Heart left ventricle (tissue), 16 donors: Measurements from ENCODE around the gene CBX8. TPM values are rescaled to one million over a fixed set of nuclear protein-coding genes. Genes with fewer than 3 reads are reported as not detected.
A peak's percentile ranks its signal among the peaks of the same experiment; 100 is the strongest.

Experiments
- ATAC-seq, 4 donors: fragments of 200-7000 bp; cut with Tn5 transposase; one replicate each; pipeline ENCODE4 v1.9.1; 2020 to 2022; ENCODE audit warnings: moderate library complexity in 4 of 4, mild to moderate bottlenecking in 3 of 4, moderate number of reproducible peaks in 1 of 4
- DNase-seq, 5 donors: peaks; one replicate each; pipeline ENCODE4 v3.0.0-alpha.2; 2020
- H3K27ac ChIP-seq, 12 donors: fragments of 200-600 bp; sonication (generic) in 4 of 12; one replicate each; pipeline versions ENCODE4 v1.5.0 to v1.8.0; 2016 to 2022; ENCODE audit warnings: mild to moderate bottlenecking in 2 of 12
- H3K27me3 ChIP-seq, 9 donors: fragments of 200-600 bp; sonication (generic) in 2 of 9; one replicate each; pipeline versions ENCODE4 v1.5.1 to v1.8.0; 2016 to 2022; ENCODE audit warnings: mild to moderate bottlenecking in 3 of 9
- H3K36me3 ChIP-seq, 9 donors: fragments of 200-600 bp; sonication (generic) in 2 of 9; one replicate each; pipeline versions ENCODE4 v1.5.0 to v1.8.0; 2018 to 2022; ENCODE audit warnings: mild to moderate bottlenecking in 2 of 9
- H3K4me1 ChIP-seq, 12 donors: fragments of 200-600 bp; sonication (generic) in 4 of 12; one replicate each; pipeline versions ENCODE4 v1.5.0 to v1.8.0; 2016 to 2022; ENCODE audit warnings: mild to moderate bottlenecking in 3 of 12
- H3K4me3 ChIP-seq, 12 donors: fragments of 200-600 bp; sonication (generic) in 4 of 12; one replicate each; pipeline versions ENCODE4 v1.5.0 to v1.8.0; 2017 to 2022; ENCODE audit warnings: mild to moderate bottlenecking in 9 of 12, moderate library complexity in 4 of 12
- H3K9me3 ChIP-seq, 12 donors: fragments of 200-600 bp; sonication (generic) in 4 of 12; one replicate each; pipeline versions ENCODE4 v1.5.0 to v1.8.0; 2016 to 2022; ENCODE audit warnings: mild to moderate bottlenecking in 1 of 12
- CTCF ChIP-seq, 12 donors: fragments of 200-600 bp; sonication (generic) in 4 of 12; IDR thresholded peaks; one replicate each; pipeline versions ENCODE4 v1.5.0 to v1.8.0; 2018 to 2022; ENCODE audit warnings: antibody characterized with exemption in 12 of 12, mild to moderate bottlenecking in 5 of 12
- POLR2A ChIP-seq, 2 donors: fragments of 450-650 bp; IDR thresholded peaks; one replicate each; pipeline ENCODE4 v1.6.1; 2017; ENCODE audit warnings: antibody characterized with exemption in 2 of 2, mild to moderate bottlenecking in 2 of 2, moderate library complexity in 2 of 2
- WGBS, 4 donors: extraction: QIAGEN DNeasy Blood & Tissue Kit in 2 of 4; methylation state at CpG; one replicate each; pipeline versions ENCODE4 v1.1.5 to v1.1.7; 2013 to 2018; 5-methylcytosine and 5-hydroxymethylcytosine counted together
- intact Hi-C, 10 donors: fragments of 100-400 bp; cut with DNase I; formaldehyde crosslinking; loops; one replicate each; pipeline versions ENCODE4 v1.11.1 to v1.14.2; 2022
- polyA plus RNA-seq, 2 donors: library from polyadenylated mRNA; stranded (reverse); fragments of 200-250 nt; gene quantifications; one replicate each; pipeline ENCODE4 v1.2.3, GENCODE V29; 2013
- total RNA-seq, 9 donors: library from RNA; depleted of rRNA in 2 of 9; stranded (reverse); fragments of >200 nt in 2 of 9; fragmentation: NEBNext Ultra II Directional in 3 of 9; extraction: Animal tissue kit (Norgen Biotek cat#: 25700) in 3 of 9; gene quantifications; one replicate each; pipeline versions ENCODE4 v1.1.0 to v1.2.4, GENCODE V29; 2016 to 2023
- donor health status: ischemic (EF 13 %, LVEDD 7.1; RV severe dilation, severe dysfunction).
- donor health status: healthy with polysubstance abuse.
- donor health status: DM: no; HTN: yes; CAD: no.
- donor health status: DM: no; HTN: no; CAD: no.
- donor health status: ischemic (EF 25% LVEDD 6.9; RV normal size, moderate dysfunction).
- donor health status: ischemic (EF 25% LVEDD 5.7; RV mildly dilated, moderate dysfunction).
- donor health status: healthy.
- donor health status: DM: yes; HTN: yes; CAD: no.
- donor health status: ischemic (EF 35%, LVEDD 5.7; RV mildly dilated, moderate dysfunction).
- donor health status: nonischemic (EF 11% LVEDD 7.7; RV severe dilation, severe dysfunction).
- donor health status: DM: yes; HTN: yes; CAD: no.
- donor health status: PGD.
- donor health status: ischemic (EF 29% LVEDD 5.4; RV normal size, mild dysfunction).
- donor health status: nonischemic (EF 23%, LVEDD 6.1; RV moderate dilation, normal function).

Gene CBX8
- total and polyA plus RNA-seq, 11 donors: 1.5 to 9.2 (median 5.1) TPM

- peak in 1 of 4 donors; percentile 19 for ATAC-seq
- Histone ChIP-seq H3K4me1 (peaks cover 0 to 25% (median 8%) of the 10 kb centered on the region in 12 donors), H3K27me3 (peaks cover 25 to 74% (median 66%) of the 10 kb centered on the region in 9 donors), H3K4me3 (no peak overlapping the region), H3K36me3 (no peaks in the 10 kb centered on the region), H3K27ac (no peak overlapping the region), H3K9me3 (no peaks in the 10 kb centered on the region)
- intact Hi-C loops: loop anchor here in 7 of 10 donors (2.0 to 10.0 kb wide), 11 partner anchors 30 to 248 kb away; partner anchors contain the start of genes CBX4 (in 2 of the 7) and CBX8 (in 2 of the 7)
- DNase-seq: peak in 1 of 5 donors; percentile 32
- WGBS, 4 donors: 14 to 22% (median 20%) methylated on average over 17 to 22 of the region's 22 CpGs
- no peak for TF ChIP-seq CTCF (IDR thresholded peaks at IDR 0.05)
- no peak for TF ChIP-seq POLR2A (IDR thresholded peaks at IDR 0.05)
Measured at GRCh38 chr17:79746889-79747507, 49.9 kb downstream of the CBX8 start.

- Histone ChIP-seq H3K4me3 (peak overlapping the region in 1 of 12 donors; percentile 26), H3K9me3 (no peaks in the 10 kb centered on the region), H3K27ac (no peak overlapping the region), H3K4me1 (peaks cover 0 to 33% (median 12%) of the 10 kb centered on the region in 12 donors), H3K27me3 (peaks cover 32 to 72% (median 66%) of the 10 kb centered on the region in 9 donors), H3K36me3 (no peaks in the 10 kb centered on the region)
- 49 to 53% (median 50%) methylated on average over 6 of the region's 6 CpGs for WGBS, 4 donors
- DNase-seq: no peak
- intact Hi-C loops: loop anchor here in 7 of 10 donors (2.0 to 10.0 kb wide), 11 partner anchors 31 to 249 kb away; partner anchors contain the start of genes CBX4 (in 2 of the 7) and CBX8 (in 2 of the 7)
- TF ChIP-seq CTCF (IDR thresholded peaks at IDR 0.05) (no peak), POLR2A (IDR thresholded peaks at IDR 0.05) (no peak)
- no peak for ATAC-seq
Measured at GRCh38 chr17:79745641-79746105, 51.2 kb downstream of the CBX8 start.

- H3K36me3 ChIP-seq: no peaks in the 10 kb centered on the region
- DNase-seq (no peak), ATAC-seq (no peak)
- no peak overlapping the region for H3K4me3 ChIP-seq
- 87 to 96% (median 95%) methylated on average over 5 of the region's 5 CpGs for WGBS, 4 donors
- intact Hi-C loops: loop anchor here in 8 of 10 donors (5.0 to 10.0 kb wide), 10 partner anchors 34 to 251 kb away; partner anchors contain the start of genes CBX2 (in 2 of the 8), CBX8 (in 2 of the 8) and CBX4 (in 1 of the 8)
- peaks cover 28 to 72% (median 57%) of the 10 kb centered on the region in 9 donors for H3K27me3 ChIP-seq
- H3K9me3 ChIP-seq: no peaks in the 10 kb centered on the region
- H3K4me1 ChIP-seq: peaks cover 0 to 33% (median 12%) of the 10 kb centered on the region in 12 donors
- TF ChIP-seq POLR2A (IDR thresholded peaks at IDR 0.05): no peak
- no peak for TF ChIP-seq CTCF (IDR thresholded peaks at IDR 0.05)
- no peak overlapping the region for H3K27ac ChIP-seq
Measured at GRCh38 chr17:79743614-79744013, 53.3 kb downstream of the CBX8 start.

- H3K9me3 ChIP-seq: no peaks in the 10 kb centered on the region
- 87 to 93% (median 90%) methylated on average over 3 to 7 of the region's 7 CpGs for WGBS, 4 donors
- H3K36me3 ChIP-seq: no peaks in the 10 kb centered on the region
- no peak overlapping the region for H3K4me3 ChIP-seq
- H3K27ac ChIP-seq: no peak overlapping the region
- H3K27me3 ChIP-seq: peaks cover 24 to 72% (median 53%) of the 10 kb centered on the region in 9 donors
- DNase-seq (no peak), ATAC-seq (no peak)
- intact Hi-C loops: loop anchor here in 8 of 10 donors (5.0 to 10.0 kb wide), 10 partner anchors 34 to 252 kb away; partner anchors contain the start of genes CBX2 (in 2 of the 8), CBX8 (in 2 of the 8) and CBX4 (in 1 of the 8)
- no peak for TF ChIP-seq CTCF (IDR thresholded peaks at IDR 0.05)
- no peak for TF ChIP-seq POLR2A (IDR thresholded peaks at IDR 0.05)
- H3K4me1 ChIP-seq: peaks cover 0 to 27% (median 12%) of the 10 kb centered on the region in 12 donors
Measured at GRCh38 chr17:79742951-79743476, 53.9 kb downstream of the CBX8 start.
